AML-193 (cell line): ENCODE measurements around the gene TSPYL1.

Experiments
- DNase-seq, 2 experiments: peaks; one replicate each; lab custom pipeline; 2025; lab: John Stamatoyannopoulos, UW

The TSPYL1 gene

GRCh38 chr6:116263353-116263752 lies 16.4 kb downstream of the TSPYL1 start:
- DNase-seq = no peak

GRCh38 chr6:116258520-116258919 lies 21.2 kb downstream of the TSPYL1 start:
- no peak for DNase-seq

- DNase-seq = no peak
Observed at GRCh38 chr6:116256694-116257093, 23.0 kb downstream of the TSPYL1 start.

DNA sequence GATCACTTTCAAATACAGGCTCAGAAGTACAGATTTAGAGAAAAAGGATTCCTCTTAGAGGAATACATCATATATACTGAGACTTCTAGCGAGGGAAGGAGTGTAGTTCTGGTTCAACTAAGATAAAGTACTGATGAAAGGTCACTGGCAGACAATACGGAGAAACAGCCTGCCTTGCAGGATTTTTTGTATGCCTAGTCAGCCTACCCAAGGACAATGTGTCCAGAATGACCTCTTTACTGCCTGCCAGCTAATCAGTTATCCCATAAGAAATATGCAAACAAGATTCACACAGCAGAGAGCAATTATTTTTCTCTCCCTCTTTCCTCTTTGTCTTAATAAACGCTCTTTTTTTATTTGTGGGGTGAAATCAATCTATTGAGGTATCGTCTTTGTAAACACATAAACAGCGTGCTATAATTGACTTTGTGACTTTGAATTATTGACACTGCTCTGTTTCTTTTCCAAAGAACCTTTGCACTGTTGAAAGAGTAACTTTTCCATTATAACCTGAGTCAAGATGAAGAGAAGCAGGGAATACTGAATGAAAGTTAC lies 24.4 kb downstream of the TSPYL1 start:
- DNase-seq = no peak

DNA sequence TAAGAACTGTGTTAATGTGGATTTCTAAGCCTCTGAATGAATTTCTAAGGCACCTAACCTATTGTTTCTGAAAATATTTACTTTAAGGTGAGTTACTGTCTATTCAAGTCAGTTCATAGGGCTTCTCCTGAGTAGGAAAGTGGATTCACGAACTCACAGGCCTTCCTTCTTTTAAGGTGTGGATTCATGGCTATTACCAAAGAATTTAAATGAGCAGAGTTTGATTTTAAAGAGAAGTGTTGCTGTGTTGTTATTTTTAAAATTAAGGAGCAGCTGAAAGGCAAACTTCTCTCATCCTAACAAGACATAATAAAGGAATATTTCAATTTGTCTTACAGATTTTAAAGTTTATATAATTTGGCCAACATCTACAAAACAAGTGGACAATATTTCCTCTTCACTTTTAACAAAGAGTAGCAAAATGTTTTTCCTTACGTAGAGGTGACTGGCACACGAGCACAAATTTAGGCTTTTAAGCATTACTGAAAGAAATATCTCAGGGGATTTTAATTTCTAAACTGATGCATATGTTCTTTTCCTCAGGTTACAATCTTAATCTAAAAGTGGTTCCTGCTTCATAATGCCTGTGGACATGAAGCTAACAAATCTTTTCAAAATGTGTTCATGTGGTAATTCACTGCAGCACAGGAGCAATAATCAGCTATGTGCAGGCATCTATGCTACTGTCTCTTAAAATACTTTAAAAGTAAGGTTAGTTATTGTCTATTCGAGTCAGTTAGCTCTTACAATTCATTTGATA lies 25.3 kb downstream of the TSPYL1 start:
- no peak for DNase-seq

- peak; percentile 96 to 98 for DNase-seq
Observed at GRCh38 chr6:116253505-116254296, 26.0 kb downstream of the TSPYL1 start, which contains the start of gene TSPYL4. TSPYL4 (minus strand) TSS chr6:116254075; CDS start chr6:116254008, 67 bp downstream.

DNA sequence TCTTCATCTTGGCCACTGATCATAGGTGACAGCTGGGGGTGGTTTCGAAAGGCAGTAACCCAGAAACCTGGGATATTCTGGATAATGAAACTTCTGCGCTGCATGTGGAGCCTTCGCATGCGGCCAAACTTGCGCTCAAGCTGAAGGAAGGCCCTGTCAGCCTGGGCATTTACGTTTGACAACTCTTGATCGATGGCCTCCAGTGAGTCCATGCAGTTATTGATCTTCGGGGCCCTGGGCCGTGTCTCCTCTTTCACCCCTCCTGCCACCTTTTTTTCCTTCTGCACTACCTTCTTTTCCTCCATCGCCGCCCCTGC lies 26.6 kb downstream of the TSPYL1 start:
- DNase-seq = no peak

DNA sequence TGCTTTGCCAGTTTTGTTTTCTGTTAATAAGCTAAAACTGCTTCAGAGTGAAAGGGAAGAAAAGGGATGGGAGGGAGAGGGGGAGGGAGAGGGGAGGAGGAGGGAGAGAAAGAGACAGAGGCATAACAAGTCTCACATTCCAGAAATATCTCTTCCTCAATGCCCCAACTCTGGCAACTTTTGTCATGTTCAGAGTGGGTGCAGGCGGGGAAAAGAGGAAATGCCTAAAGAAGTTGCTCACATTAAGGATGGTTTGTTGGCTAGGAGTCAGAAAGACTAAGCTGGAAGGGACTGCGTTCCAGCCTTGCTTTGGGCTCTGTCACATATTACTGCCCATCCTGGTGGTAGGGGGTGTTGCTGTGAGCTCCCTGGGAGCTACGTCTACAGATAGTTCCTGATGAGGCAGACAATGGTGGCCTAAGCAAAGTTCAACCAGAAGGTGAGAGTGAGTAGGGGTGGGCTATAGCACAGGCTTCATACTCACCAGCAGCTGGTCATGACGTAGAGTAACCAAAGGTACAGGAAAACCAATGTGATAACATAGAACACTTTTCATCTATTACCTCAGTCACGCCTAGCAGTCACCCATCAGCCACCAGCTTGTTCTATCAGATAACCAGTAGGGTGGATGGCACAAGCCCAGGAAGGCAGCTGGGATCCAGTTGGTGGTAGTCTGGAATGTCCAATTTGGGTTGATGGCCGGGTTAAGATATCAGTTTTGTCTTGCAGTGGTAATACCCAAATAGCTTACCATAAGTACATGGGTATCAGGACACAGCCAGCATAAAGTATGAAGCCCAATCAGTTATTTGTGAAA lies 28.0 kb downstream of the TSPYL1 start:
- no peak for DNase-seq

GRCh38 chr6:116248577-116248976 lies 31.2 kb downstream of the TSPYL1 start:
- DNase-seq = no peak

- peak; percentile 16 to 18 for DNase-seq
Observed at GRCh38 chr6:116247285-116247684, 32.4 kb downstream of the TSPYL1 start.

DNA sequence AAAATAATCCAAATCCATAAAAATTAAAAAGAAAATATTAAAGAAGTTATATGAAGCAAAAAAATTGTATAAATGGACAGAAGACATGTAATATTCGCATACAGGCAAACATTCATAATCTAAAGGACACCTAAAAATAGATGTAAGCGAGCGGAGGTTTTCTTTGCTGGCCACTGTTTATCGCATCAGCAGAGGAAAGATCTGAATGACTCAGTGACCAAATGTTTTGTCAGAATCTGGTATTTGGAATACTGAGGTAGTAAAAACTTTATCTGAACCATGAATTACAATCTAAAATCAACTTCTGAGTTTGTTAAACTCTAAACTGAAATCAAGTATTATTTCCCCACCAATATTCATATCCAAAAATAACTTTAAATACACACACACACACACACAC lies 33.6 kb downstream of the TSPYL1 start:
- no peak for DNase-seq

- DNase-seq = no peak
Observed at GRCh38 chr6:116244284-116244683, 35.4 kb downstream of the TSPYL1 start.

- no peak for DNase-seq
Observed at GRCh38 chr6:116239856-116240255, 39.9 kb downstream of the TSPYL1 start.

- DNase-seq = no peak
Observed at GRCh38 chr6:116239256-116239655, 40.5 kb downstream of the TSPYL1 start.

GRCh38 chr6:116238083-116238482 lies 41.6 kb downstream of the TSPYL1 start:
- peak in 1 of 2 experiments; percentile 10 for DNase-seq

- DNase-seq = no peak
Observed at GRCh38 chr6:116234689-116235088, 45.0 kb downstream of the TSPYL1 start.

- DNase-seq = no peak
Observed at GRCh38 chr6:116229287-116229913, 50.3 kb downstream of the TSPYL1 start.
